GM12873 (cell line): Measurements from ENCODE around the gene TENT5A.

Source experiments
- CTCF ChIP-seq: IDR thresholded peaks from 2 replicates; pipeline ENCODE4 v1.5.1; 2012; ENCODE audit warnings: low read depth, mild to moderate bottlenecking, moderate library complexity, low read length, control low read depth; ENCODE audit not compliant: insufficient read depth; ENCODE audit errors: missing control alignments

TENT5A gene

GRCh38 chr6:81771097-81771496, 18.6 kb upstream of the TENT5A start:
- TF ChIP-seq CTCF, result no peak

- no peak for TF ChIP-seq CTCF
Measured at GRCh38 chr6:81770381-81770780, 17.9 kb upstream of the TENT5A start.

- no peak for TF ChIP-seq CTCF
Measured at GRCh38 chr6:81769824-81770223, 17.3 kb upstream of the TENT5A start.

GRCh38 chr6:81768150-81768942, 15.9 kb upstream of the TENT5A start:
- TF ChIP-seq CTCF, result no peak

GRCh38 chr6:81767163-81767891, 14.8 kb upstream of the TENT5A start:
- no peak for TF ChIP-seq CTCF

- no peak for TF ChIP-seq CTCF
Measured at GRCh38 chr6:81766482-81767069, 14.1 kb upstream of the TENT5A start.

GRCh38 chr6:81764531-81764930, 12.1 kb upstream of the TENT5A start:
- TF ChIP-seq CTCF, result no peak
